HUES6 (cell line): ENCODE results near the gene PDXK.

Experiments used
- H3K27ac ChIP-seq: 2 replicates; pipeline ENCODE4 v1.7.0; 2013; ENCODE audit warnings: low read depth, mild to moderate bottlenecking, low read length, inconsistent platforms
- H3K27me3 ChIP-seq: 2 replicates; pipeline ENCODE4 v1.6.1; 2013; ENCODE audit warnings: low read length; ENCODE audit not compliant: control insufficient read depth, insufficient read depth
- H3K36me3 ChIP-seq: 2 replicates; pipeline ENCODE4 v1.6.1; 2013; ENCODE audit warnings: low read length; ENCODE audit not compliant: control insufficient read depth, insufficient read depth
- H3K4me1 ChIP-seq: 2 replicates; pipeline ENCODE4 v1.6.1; 2013; ENCODE audit warnings: low read length; ENCODE audit not compliant: control insufficient read depth, insufficient read depth
- H3K4me3 ChIP-seq: 2 replicates; pipeline ENCODE4 v1.5.1; 2013; ENCODE audit warnings: low read depth, low read length
- H3K9ac ChIP-seq: one replicate; pipeline ENCODE4 v1.6.1; 2013; ENCODE audit warnings: mild to moderate bottlenecking, low read length
- H3K9me3 ChIP-seq: 2 replicates; pipeline ENCODE4 v1.6.1; 2013; ENCODE audit warnings: low read depth, low read length; ENCODE audit not compliant: control insufficient read depth, insufficient read depth

PDXK gene

DNA sequence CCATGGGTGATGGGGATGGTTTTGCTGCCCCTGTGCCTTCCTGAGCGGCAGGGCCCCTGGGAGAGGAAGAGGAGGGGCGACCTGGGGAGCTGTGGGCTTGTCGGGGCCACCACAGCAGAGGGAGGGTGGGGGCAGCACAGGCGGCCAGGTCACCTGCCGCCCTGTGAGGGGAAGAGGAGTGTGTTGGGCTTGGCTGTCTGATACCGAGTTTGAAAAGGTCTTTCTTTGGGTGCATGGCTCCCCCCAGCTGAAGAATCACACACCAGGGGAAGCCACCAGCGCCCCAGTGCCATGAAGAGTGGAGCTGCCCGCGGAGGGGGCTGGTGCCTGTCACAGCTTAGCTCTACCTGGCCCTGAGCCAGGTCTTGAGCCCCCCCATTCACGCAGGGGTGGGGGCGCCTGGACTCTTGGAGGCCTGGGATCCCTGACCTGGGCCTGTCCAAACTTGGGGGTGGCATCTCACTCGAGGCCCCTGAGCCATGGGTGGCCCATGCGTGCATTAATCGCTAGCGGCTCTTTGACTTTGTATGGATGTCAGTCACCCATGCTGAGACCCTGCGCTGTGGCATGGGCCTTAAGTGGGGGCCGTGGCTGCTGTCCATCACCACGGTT lies 30.8 kb downstream of the PDXK start:
- H3K27ac ChIP-seq = no peak overlapping the region
- H3K9ac ChIP-seq = no peak overlapping the region
- no peaks in the 10 kb centered on the region for H3K4me1 ChIP-seq
- no peaks in the 10 kb centered on the region for H3K9me3 ChIP-seq
- no peaks in the 10 kb centered on the region for H3K27me3 ChIP-seq
- H3K4me3 ChIP-seq = no peak overlapping the region
- H3K36me3 ChIP-seq = peaks cover 85% of the 10 kb centered on the region

DNA sequence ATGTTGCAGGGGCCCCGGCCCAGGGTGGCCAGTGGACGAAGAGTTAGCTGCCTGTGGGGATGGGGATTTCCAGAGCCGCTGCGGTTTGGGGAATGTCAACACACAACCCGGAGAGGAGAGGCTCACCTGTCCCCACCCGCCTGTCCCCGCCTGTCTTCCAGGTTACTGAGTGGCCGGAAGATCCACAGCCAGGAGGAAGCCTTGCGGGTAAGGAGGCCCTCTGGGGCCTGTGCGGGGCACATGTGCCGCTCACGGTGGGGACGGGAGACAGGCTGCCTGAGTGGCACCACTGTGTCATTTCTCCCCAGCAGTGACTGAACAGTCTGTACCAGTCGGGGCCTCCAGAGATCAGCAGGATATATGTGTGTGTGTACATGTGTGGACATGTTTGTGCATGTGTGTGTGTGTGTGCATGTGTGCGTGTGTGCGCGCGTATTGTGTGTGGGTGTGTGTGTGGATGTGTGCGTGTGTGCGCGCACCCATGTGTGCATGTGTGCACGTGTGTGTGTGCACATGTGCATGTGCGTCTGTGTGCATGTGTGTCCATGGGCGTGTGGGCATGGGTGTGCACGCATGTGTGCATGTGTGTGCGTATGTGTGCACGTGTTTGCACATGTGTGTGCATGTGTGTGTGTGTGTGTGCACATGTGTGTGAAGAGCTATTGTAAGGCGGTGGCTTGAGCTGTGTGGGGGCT lies 31.6 kb downstream of the PDXK start:
- H3K27ac ChIP-seq = no peak overlapping the region
- no peaks in the 10 kb centered on the region for H3K9me3 ChIP-seq
- H3K4me3 ChIP-seq = no peak overlapping the region
- H3K4me1 ChIP-seq = no peaks in the 10 kb centered on the region
- no peaks in the 10 kb centered on the region for H3K27me3 ChIP-seq
- H3K9ac ChIP-seq = no peak overlapping the region
- peaks cover 87% of the 10 kb centered on the region for H3K36me3 ChIP-seq

DNA sequence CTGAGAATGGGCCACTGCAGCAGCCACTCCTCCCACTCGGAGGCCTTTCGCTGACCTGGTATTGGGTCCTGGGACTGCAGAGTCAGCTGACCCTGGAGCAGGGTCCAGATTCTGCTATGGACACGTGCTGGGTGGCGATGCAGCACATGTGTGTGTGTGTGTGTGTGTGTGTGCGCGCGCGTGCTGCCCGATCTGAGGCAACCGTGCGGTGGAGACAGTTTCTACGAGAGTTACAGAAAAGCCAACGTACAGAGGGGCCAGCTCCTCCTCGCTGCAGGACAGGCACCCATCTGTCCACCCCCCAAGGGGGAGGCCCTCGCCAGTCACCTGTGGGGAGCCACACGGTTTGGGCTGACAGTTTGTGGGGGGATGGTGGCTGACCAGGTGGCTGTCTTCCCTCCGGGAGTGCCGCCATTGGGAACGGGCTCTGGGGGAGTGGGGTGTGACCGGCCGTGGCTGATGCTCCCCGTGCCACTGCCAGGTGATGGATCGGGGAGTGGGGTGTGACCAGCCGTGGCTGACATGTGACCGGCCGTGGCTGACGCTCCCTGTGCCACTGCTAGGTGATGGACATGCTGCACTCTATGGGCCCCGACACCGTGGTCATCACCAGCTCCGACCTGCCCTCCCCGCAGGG lies 33.1 kb downstream of the PDXK start:
- no peaks in the 10 kb centered on the region for H3K9me3 ChIP-seq
- peaks cover 87% of the 10 kb centered on the region for H3K36me3 ChIP-seq
- no peak overlapping the region for H3K4me3 ChIP-seq
- no peaks in the 10 kb centered on the region for H3K4me1 ChIP-seq
- H3K27me3 ChIP-seq = no peaks in the 10 kb centered on the region
- no peak overlapping the region for H3K9ac ChIP-seq
- H3K27ac ChIP-seq = no peak overlapping the region

DNA sequence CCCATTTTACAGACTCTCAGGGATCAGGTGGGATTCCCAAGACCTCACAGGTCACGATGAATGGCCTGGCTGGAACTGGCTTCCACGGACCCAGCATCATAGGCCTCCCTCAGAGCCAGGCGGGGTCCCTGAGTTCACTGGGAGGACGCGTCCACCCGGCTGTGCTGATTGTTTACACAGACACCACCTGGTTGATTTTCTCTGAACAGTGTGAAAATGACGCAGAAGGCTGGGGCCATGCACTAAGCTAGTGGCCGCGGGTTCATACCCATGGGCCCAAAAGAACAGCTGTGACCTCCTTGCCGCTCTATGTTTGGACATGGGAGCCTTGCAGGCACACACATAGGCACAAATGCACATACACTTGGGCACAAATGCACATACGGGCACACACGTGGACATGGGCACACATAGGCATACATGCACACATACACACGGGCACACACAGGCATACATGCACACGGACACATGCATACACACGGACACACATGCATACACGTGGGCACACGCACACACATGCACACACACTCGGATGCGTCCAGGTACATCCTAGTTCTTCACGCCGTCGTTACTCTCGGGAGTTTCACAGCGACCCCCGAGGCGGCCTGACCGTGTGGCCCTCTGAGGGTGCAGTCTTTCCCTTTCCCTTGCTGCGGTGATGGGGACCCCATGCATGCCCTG lies 34.0 kb downstream of the PDXK start:
- Histone ChIP-seq H3K27me3 (no peaks in the 10 kb centered on the region), H3K27ac (no peak overlapping the region), H3K36me3 (peaks cover 87% of the 10 kb centered on the region), H3K9me3 (no peaks in the 10 kb centered on the region), H3K9ac (no peak overlapping the region), H3K4me3 (no peak overlapping the region), H3K4me1 (no peaks in the 10 kb centered on the region)

DNA sequence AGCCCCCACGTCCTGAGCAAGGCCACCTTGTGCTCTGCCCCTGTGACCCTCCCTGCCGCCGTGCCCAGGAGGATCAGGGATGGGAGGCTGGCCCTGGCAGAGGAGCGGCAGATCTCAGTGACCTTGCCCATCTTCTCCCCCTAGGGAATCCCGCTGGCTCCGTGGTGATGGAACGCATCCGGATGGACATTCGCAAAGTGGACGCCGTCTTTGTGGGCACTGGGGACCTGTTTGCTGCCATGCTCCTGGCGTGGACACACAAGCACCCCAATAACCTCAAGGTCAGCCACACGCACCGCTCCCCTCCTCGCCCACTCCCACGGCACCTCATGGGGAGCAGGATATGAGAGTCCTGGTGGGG lies 34.5 kb downstream of the PDXK start:
- no peak overlapping the region for H3K9ac ChIP-seq
- peaks cover 89% of the 10 kb centered on the region for H3K36me3 ChIP-seq
- no peaks in the 10 kb centered on the region for H3K4me1 ChIP-seq
- H3K4me3 ChIP-seq = no peak overlapping the region
- no peaks in the 10 kb centered on the region for H3K27me3 ChIP-seq
- no peaks in the 10 kb centered on the region for H3K9me3 ChIP-seq
- no peak overlapping the region for H3K27ac ChIP-seq

DNA sequence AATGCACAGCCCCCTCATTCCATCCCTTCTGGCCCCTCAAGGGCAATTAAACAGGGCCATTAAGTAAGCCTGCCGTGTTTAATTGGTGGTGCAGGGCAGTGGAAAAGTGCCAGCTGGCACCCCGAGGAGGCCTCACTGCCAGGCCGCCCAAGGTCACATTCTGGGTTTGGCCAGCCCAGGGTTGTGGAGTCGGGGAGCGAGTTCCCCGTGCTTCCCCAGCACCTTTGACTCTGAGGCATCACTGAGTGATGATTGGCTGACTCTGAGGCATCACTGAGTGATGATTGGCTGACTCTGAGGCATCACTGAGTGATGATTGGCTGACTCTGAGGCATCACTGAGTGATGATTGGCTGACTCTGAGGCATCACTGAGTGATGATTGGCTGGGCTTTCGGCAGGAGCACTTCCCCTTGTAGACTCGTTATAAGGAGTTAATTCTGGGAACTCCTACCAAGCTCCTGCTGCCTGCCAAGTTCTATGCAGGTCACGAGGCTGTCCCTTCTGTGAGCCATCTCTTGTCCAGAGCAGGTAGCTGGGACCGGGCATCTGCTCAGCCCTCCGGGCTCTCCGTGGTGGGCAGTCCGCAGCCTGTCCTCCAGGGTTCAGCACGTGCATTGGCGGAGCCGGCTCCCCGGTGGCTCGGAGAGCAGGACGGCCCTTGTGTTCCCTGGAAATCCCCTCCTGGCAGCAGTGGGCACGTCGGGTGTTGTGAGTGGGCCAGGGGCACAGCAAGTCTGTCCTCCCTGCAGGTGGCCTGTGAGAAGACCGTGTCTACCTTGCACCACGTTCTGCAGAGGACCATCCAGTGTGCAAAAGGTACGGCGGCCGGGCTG lies 36.2 kb downstream of the PDXK start:
- peaks cover 93% of the 10 kb centered on the region for H3K36me3 ChIP-seq
- H3K4me1 ChIP-seq = no peaks in the 10 kb centered on the region
- H3K27ac ChIP-seq = no peak overlapping the region
- H3K4me3 ChIP-seq = no peak overlapping the region
- no peaks in the 10 kb centered on the region for H3K9me3 ChIP-seq
- H3K27me3 ChIP-seq = no peaks in the 10 kb centered on the region
- no peak overlapping the region for H3K9ac ChIP-seq

DNA sequence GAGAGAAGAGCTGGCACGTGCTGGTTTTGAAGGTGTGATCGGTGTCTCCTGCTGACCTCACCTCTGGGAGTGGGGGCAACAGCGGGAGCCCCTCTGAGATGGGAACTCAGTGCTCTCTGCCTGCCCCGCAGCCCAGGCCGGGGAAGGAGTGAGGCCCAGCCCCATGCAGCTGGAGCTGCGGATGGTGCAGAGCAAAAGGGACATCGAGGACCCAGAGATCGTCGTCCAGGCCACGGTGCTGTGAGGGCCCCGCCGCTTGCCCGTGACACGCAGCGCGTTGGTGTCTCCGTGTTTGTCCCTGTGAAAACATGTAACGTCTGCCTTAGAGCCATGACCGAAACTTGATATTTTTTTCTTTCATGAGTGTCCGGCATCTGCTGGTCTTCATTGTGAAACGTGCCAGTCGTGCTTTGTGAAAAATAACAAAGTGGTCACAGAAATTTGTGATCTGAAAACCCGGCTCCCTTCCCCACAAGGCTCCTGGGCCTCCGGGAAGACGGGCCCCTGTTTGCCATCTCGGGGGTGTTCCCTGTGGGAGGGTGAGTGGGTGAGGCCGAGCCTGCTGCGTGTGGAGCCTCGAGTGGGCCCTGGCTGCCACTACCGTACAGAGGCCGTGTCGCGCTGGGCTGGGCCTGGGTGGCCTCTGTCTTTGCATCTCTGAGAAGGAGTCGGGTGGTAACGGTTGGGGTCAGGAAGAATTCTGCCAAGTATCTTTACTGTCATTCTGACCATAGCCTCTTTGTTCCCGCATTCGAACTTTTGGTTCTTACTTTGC lies 37.1 kb downstream of the PDXK start:
- H3K9me3 ChIP-seq = no peaks in the 10 kb centered on the region
- no peak overlapping the region for H3K27ac ChIP-seq
- H3K9ac ChIP-seq = no peak overlapping the region
- no peaks in the 10 kb centered on the region for H3K27me3 ChIP-seq
- H3K4me1 ChIP-seq = no peaks in the 10 kb centered on the region
- no peak overlapping the region for H3K4me3 ChIP-seq
- peaks cover 89% of the 10 kb centered on the region for H3K36me3 ChIP-seq

DNA sequence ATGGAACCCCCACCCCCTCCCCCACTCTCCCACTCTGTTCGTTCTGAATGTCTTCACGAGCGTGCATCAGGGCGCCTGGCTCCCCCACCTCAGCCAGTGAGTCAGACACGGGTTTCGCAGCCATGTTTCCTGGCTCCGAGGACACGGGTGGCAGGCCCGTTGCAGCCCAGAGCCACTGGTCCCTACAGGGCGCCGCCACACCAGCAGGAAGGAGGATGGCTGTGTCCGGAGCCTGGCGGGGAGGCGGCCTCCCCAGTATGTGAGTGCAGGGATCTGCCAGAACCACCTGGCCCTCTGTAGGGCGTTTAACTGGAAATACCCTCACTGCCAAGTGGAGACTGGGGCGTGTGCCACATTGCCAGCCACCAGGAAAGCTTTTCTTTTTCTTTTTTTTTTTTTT lies 38.7 kb downstream of the PDXK start:
- H3K9me3 ChIP-seq = no peaks in the 10 kb centered on the region
- no peaks in the 10 kb centered on the region for H3K27me3 ChIP-seq
- H3K27ac ChIP-seq = no peak overlapping the region
- H3K4me1 ChIP-seq = no peaks in the 10 kb centered on the region
- peaks cover 91% of the 10 kb centered on the region for H3K36me3 ChIP-seq
- no peak overlapping the region for H3K4me3 ChIP-seq
- no peak overlapping the region for H3K9ac ChIP-seq

DNA sequence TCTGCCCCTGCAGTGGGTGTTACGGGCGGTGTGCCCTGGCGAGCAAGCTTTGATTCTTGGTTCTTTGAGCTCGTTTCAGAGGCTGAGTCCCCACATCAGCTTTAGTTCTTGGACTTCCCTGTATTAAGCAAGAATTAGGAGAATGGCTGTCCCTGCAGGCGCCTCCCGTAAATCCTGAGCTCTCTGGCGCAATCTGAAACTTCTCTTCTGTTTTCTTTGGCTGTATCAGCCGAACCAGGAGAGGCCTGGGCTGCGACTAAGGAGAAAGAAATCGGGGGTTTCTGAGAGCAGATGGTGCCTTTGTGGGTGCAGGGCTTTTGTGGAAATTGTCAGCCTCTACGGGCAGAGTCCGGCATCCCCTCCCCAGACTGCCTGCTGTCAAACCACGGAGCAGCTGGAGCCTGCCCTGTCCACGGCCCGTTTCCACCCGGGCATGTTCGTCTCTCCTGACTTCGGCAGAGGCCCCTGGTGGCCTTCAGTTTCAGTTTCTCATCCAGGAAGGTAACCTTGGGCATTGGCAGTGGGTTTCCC lies 39.2 kb downstream of the PDXK start:
- H3K9ac ChIP-seq = no peak overlapping the region
- no peak overlapping the region for H3K4me3 ChIP-seq
- no peaks in the 10 kb centered on the region for H3K27me3 ChIP-seq
- peaks cover 91% of the 10 kb centered on the region for H3K36me3 ChIP-seq
- no peak overlapping the region for H3K27ac ChIP-seq
- no peaks in the 10 kb centered on the region for H3K4me1 ChIP-seq
- H3K9me3 ChIP-seq = no peaks in the 10 kb centered on the region

DNA sequence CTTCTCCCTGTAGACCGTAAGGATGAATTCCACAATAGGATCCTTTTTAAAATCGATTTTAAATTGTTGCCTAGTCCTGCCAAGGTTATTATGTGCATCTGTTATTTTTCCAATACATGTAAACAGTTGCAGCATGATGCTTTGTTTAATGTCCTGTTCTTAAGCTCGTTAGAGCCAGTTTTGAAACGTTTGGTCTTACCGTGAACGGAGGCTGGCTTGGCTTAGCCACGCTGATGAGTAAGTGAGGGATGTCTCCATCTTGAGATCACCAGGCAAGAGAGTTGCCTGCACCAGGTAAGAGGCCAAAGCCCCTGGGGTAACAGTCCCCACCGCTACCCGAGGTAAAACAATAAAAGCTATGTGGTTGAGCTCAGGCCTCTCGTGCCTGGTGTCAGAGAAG lies 39.9 kb downstream of the PDXK start:
- no peaks in the 10 kb centered on the region for H3K27me3 ChIP-seq
- no peaks in the 10 kb centered on the region for H3K9me3 ChIP-seq
- no peak overlapping the region for H3K4me3 ChIP-seq
- peaks cover 88% of the 10 kb centered on the region for H3K36me3 ChIP-seq
- H3K27ac ChIP-seq = no peak overlapping the region
- H3K4me1 ChIP-seq = no peaks in the 10 kb centered on the region
- no peak overlapping the region for H3K9ac ChIP-seq
